A673 (cell line): ENCODE measurements around the gene CFAP46. TPM values are rescaled to one million over a fixed set of nuclear protein-coding genes. Genes with fewer than 3 reads are reported as not detected.

Experiments
- BruUV-seq: library from RNA; stranded (reverse); fragments of 400-500 nt; replicated peaks from 2 replicates; lab custom pipeline; 2021; lab: Mats Ljungman, UMichigan
- CTCF ChIA-PET: fragments of 300-600 bp; sonication (Branson Sonifier 250); formaldehyde crosslinking; loops from one replicate; lab custom pipeline; 2022; ENCODE audit warnings: antibody characterized with exemption; lab: Charles Lee
- POLR2A ChIA-PET: fragments of 300-600 bp; sonication (Branson Sonifier 250); formaldehyde crosslinking; loops from one replicate; lab custom pipeline; 2022; ENCODE audit warnings: antibody characterized with exemption; ENCODE audit not compliant: low non-redundant PET; lab: Charles Lee
- DNase-seq: peaks from one replicate; pipeline ENCODE4 v3.0.0-alpha.2; 2015; ENCODE audit warnings: low spot score
- H3K27ac ChIP-seq: fragments of 200-600 bp; sonication (generic); 2 replicates; pipeline ENCODE4 v1.5.1; 2016; ENCODE audit warnings: mixed run types, low read depth, mild to moderate bottlenecking, mixed read lengths, antibody characterized with exemption, low read length; ENCODE audit not compliant: poor library complexity, severe bottlenecking
- H3K27me3 ChIP-seq: fragments of 200-600 bp; sonication (generic); replicated peaks from 2 replicates; pipeline ENCODE4 v1.6.1; 2017; ENCODE audit warnings: mixed run types, low read depth, mild to moderate bottlenecking, mixed read lengths, antibody characterized with exemption, low read length; ENCODE audit not compliant: insufficient read depth, poor library complexity
- H3K36me3 ChIP-seq: fragments of 200-600 bp; sonication (generic); 2 replicates; pipeline ENCODE4 v1.6.1; 2016; ENCODE audit warnings: mixed run types, mild to moderate bottlenecking, mixed read lengths, antibody characterized with exemption, low read length; ENCODE audit not compliant: insufficient read depth, poor library complexity, severe bottlenecking
- H3K4me1 ChIP-seq: fragments of 200-600 bp; sonication (generic); 2 replicates; pipeline ENCODE4 v1.6.1; 2017; ENCODE audit warnings: mixed run types, mild to moderate bottlenecking, mixed read lengths, antibody characterized with exemption, low read length; ENCODE audit not compliant: insufficient read depth, poor library complexity, severe bottlenecking
- H3K4me3 ChIP-seq: fragments of 200-600 bp; sonication (generic); 2 replicates; pipeline ENCODE4 v1.5.1; 2016; ENCODE audit warnings: low read depth, mixed run types, mild to moderate bottlenecking, mixed read lengths, low read length; ENCODE audit not compliant: poor library complexity, severe bottlenecking
- H3K9me3 ChIP-seq: fragments of 200-600 bp; sonication (generic); 2 replicates; pipeline ENCODE4 v1.6.1; 2016; ENCODE audit warnings: mixed run types, low read depth, mild to moderate bottlenecking, mixed read lengths, antibody characterized with exemption, low read length; ENCODE audit not compliant: poor library complexity, severe bottlenecking
- EZH2 ChIP-seq: fragments of 200-600 bp; sonication (generic); IDR thresholded peaks from 2 replicates; pipeline ENCODE4 v1.6.1; 2017; ENCODE audit warnings: borderline replicate concordance, low read depth, mild to moderate bottlenecking, mixed read lengths, antibody characterized with exemption, low read length; ENCODE audit not compliant: poor library complexity, severe bottlenecking
- intact Hi-C: fragments of 100-400 bp; cut with micrococcal nuclease; formaldehyde crosslinking; loops from one replicate; pipeline ENCODE4 v1.10.0; 2022; ENCODE audit not compliant: unreplicated experiment
- total RNA-seq: library from RNA; stranded (reverse); gene quantifications from 2 replicates; pipeline ENCODE4 v1.2.3, GENCODE V29; 2021
- TF ChIP-seq, protein P1 (sequence below): fragments of 300-800, 200-600 bp; sonication (generic); conservative IDR thresholded peaks from 2 replicates; pipeline ENCODE4 v1.5.1; 2017; ENCODE audit warnings: low read depth, mild to moderate bottlenecking, antibody characterized with exemption, low read length, moderate library complexity, mixed read lengths

Gene CFAP46
- total RNA-seq, 1 experiment from 2014 or later: 1.9 TPM

DNA sequence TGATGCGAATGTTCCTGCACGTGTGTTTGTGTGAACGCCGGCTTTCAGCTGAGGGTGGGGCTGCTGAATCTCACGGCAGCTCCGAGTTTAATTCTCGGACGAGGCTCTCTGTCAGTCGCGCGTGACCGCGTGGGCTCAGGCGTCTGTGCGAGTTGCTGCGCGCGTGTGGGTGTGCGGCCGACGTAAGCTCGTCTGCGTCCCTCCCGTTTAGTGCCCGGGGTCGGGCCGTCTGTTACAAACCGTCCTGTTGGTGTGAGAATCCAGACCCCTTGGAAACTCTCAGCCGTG lies 41.6 kb upstream of the CFAP46 start:
- intact Hi-C loops: no loop called here
- ChIA-PET CTCF (no interaction called here), POLR2A (no interaction called here)
- Histone ChIP-seq H3K9me3 (no peaks in the 10 kb centered on the region), H3K27ac (no peak overlapping the region), H3K4me1 (no peaks in the 10 kb centered on the region), H3K36me3 (no peaks in the 10 kb centered on the region), H3K4me3 (no peak overlapping the region), H3K27me3 (peaks cover 8% of the 10 kb centered on the region)
- TF ChIP-seq, protein P1, sequence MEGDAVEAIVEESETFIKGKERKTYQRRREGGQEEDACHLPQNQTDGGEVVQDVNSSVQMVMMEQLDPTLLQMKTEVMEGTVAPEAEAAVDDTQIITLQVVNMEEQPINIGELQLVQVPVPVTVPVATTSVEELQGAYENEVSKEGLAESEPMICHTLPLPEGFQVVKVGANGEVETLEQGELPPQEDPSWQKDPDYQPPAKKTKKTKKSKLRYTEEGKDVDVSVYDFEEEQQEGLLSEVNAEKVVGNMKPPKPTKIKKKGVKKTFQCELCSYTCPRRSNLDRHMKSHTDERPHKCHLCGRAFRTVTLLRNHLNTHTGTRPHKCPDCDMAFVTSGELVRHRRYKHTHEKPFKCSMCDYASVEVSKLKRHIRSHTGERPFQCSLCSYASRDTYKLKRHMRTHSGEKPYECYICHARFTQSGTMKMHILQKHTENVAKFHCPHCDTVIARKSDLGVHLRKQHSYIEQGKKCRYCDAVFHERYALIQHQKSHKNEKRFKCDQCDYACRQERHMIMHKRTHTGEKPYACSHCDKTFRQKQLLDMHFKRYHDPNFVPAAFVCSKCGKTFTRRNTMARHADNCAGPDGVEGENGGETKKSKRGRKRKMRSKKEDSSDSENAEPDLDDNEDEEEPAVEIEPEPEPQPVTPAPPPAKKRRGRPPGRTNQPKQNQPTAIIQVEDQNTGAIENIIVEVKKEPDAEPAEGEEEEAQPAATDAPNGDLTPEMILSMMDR: no peak
- TF ChIP-seq EZH2: no peak
- DNase-seq: no peak
- BruUV-seq: no TSS peak

DNA sequence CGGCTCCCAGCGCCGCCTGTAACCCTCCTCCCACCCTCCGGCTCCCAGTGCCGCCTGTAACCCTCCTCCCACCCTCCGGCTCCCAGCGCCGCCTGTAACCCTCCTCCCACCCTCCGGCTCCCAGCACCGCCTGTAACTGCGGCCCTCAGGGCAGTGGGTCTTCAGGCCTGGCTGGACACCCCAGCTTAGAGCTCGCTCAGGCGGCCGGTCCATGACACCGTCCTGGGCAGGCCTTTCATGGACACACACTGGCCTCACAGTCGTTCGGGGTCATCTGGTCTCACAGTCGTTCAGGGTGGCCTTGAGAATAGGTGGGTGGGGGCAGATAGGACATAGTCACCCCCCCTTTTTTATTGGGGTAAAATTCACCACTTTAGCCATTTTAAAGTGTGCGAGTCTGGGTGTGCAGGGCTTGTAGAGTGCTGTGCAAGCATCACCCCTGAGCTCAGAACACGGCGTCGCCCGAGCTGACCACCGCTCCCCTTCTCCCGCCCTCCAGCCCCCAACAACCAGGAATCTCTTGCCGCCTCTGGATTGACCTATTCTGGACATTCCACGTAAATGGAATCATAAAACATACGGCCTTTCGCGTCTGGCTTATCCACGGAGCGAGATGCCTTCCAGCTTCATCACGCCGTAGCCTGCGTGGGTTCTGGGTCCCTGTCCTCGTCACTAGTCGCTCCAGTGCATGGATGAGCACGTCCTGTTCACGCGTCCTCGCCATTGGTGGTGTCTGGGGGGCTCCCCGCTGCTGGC lies 41.1 kb upstream of the CFAP46 start:
- Histone ChIP-seq H3K27me3 (peaks cover 9% of the 10 kb centered on the region), H3K4me1 (no peaks in the 10 kb centered on the region), H3K27ac (no peak overlapping the region), H3K9me3 (no peaks in the 10 kb centered on the region), H3K4me3 (no peak overlapping the region), H3K36me3 (no peaks in the 10 kb centered on the region)
- ChIA-PET CTCF (no interaction called here), POLR2A (no interaction called here)
- DNase-seq: no peak
- no TSS peak for BruUV-seq
- TF ChIP-seq, protein P1: no peak
- TF ChIP-seq EZH2: no peak
- intact Hi-C loops: no loop called here

DNA sequence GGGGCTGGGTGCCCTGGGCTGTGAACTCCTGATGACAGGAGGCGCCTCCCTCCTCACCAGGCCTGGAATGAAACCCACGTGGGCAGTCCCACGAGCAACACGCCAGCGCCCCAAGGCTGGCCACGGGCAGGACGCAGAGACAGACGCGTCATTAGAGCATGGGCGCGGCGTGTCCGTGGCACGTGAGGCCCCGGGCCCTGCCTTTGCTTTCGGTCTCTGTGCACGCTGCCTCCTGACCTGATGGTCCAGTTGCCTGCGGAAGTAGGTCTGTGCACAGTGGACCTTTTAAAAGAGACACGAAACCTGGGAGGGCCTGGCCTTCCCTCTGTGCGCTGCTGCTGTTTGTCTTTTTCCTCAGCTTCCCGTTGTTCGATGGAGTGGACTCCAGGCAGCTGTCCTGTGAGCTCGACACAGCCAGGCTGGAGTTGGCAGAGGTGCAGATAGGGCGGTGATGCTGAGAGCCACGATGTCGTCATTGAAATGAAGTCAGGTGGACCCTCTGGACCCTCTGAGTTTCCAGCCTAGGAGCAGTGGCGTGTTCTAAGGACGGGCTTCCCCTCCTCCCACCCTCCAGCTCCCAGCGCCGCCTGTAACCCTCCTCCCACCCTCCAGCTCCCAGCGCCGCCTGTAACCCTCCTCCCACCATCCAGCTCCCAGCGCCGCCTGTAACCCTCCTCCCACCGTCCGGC lies 40.1 kb upstream of the CFAP46 start:
- H3K9me3 ChIP-seq: no peaks in the 10 kb centered on the region
- intact Hi-C loops: no loop called here
- H3K36me3 ChIP-seq: no peaks in the 10 kb centered on the region
- DNase-seq: no peak
- TF ChIP-seq EZH2: no peak
- TF ChIP-seq, protein P1: no peak
- H3K4me1 ChIP-seq: no peaks in the 10 kb centered on the region
- ChIA-PET POLR2A (no interaction called here), CTCF (no interaction called here)
- H3K4me3 ChIP-seq: no peak overlapping the region
- H3K27me3 ChIP-seq: peaks cover 19% of the 10 kb centered on the region
- H3K27ac ChIP-seq: no peak overlapping the region
- no TSS peak for BruUV-seq
